IPS-NIHi7 (cell line): ENCODE measurements around the gene GUK1.

Experiments
- DNase-seq: peaks from one replicate; pipeline ENCODE4 v3.0.0; 2012; ENCODE audit warnings: mixed read lengths; ENCODE audit errors: extremely low spot score

Gene GUK1

GRCh38 chr1:228139931-228140723, at the start of gene GUK1:
GUK1 (plus strand) TSS chr1:228140279; CDS start chr1:228140303, 24 bp downstream.
- DNase-seq = peak; percentile 98

GRCh38 chr1:228090613-228091081, 49.4 kb upstream of the GUK1 start:
- DNase-seq = no peak

GRCh38 chr1:228091084-228091483, 49.0 kb upstream of the GUK1 start:
- no peak for DNase-seq

- DNase-seq = no peak
Measured at GRCh38 chr1:228092342-228093049, 47.6 kb upstream of the GUK1 start.

GRCh38 chr1:228093050-228093906, 46.8 kb upstream of the GUK1 start:
- DNase-seq = no peak

- no peak for DNase-seq
Measured at GRCh38 chr1:228094432-228095016, 45.6 kb upstream of the GUK1 start.

GRCh38 chr1:228095161-228095560, 44.9 kb upstream of the GUK1 start:
- no peak for DNase-seq

GRCh38 chr1:228095938-228096337, 44.1 kb upstream of the GUK1 start:
- DNase-seq = no peak

GRCh38 chr1:228096416-228097332, 43.4 kb upstream of the GUK1 start:
- no peak for DNase-seq

- DNase-seq = peak; percentile 2
Measured at GRCh38 chr1:228097333-228098081, 42.6 kb upstream of the GUK1 start.

- DNase-seq = peak; percentile 4
Measured at GRCh38 chr1:228098323-228098931, 41.7 kb upstream of the GUK1 start.

GRCh38 chr1:228099331-228099732, 40.7 kb upstream of the GUK1 start:
- DNase-seq = peak; percentile 4

GRCh38 chr1:228100822-228101613, 39.1 kb upstream of the GUK1 start:
- no peak for DNase-seq

- no peak for DNase-seq
Measured at GRCh38 chr1:228101614-228101993, 38.5 kb upstream of the GUK1 start.

- DNase-seq = peak; percentile 76
Measured at GRCh38 chr1:228101994-228102790, 37.9 kb upstream of the GUK1 start.

- peak; percentile 98 for DNase-seq
Measured at GRCh38 chr1:228102791-228103620, 37.1 kb upstream of the GUK1 start, which contains the start of gene C1orf35. C1orf35 (minus strand) TSS chr1:228103325; CDS start chr1:228103227, 98 bp downstream.
